NCI-H526 treated with DMSO at 0.1 percent for 48 hours (cell line): ENCODE data around the gene FGF13.
A peak's percentile ranks its signal among the peaks of the same experiment; 100 is the strongest.

Experiments
- DNase-seq: peaks from one replicate; lab custom pipeline; 2025; lab: John Stamatoyannopoulos, UW

The FGF13 gene

GRCh38 chrX:138664016-138664415, 47.5 kb downstream of the FGF13 start:
- no peak for DNase-seq

- DNase-seq, result no peak
Observed at GRCh38 chrX:138651494-138651893, 60.0 kb downstream of the FGF13 start.

- peak; percentile 38 for DNase-seq
Observed at GRCh38 chrX:138648568-138648967, 62.9 kb downstream of the FGF13 start.

GRCh38 chrX:138638996-138639395, 72.5 kb downstream of the FGF13 start:
- DNase-seq, result no peak
